GM18505 (cell line): ENCODE data around the gene ZNF212.

Experiments used
- ATAC-seq: cut with Tn5 transposase; IDR thresholded peaks from one replicate; pipeline ENCODE4 v1.9.1; 2021; ENCODE audit not compliant: unreplicated experiment
- POLR2A ChIP-seq: IDR thresholded peaks from 4 replicates; pipeline ENCODE4 v1.6.1; 2011; ENCODE audit warnings: borderline replicate concordance; ENCODE audit not compliant: insufficient read depth, insufficient read length; ENCODE audit errors: extremely low read depth

Gene ZNF212

GRCh38 chr7:149304006-149304405 is 64.6 kb downstream of the ZNF212 start:
- ATAC-seq = no peak
- TF ChIP-seq POLR2A = no peak
